NCI-H187 treated with DMSO at 0.1 percent for 48 hours (cell line): ENCODE measurements around the gene PODNL1.

Experiments
- DNase-seq: peaks from one replicate; lab custom pipeline; 2025; lab: John Stamatoyannopoulos, UW

The PODNL1 gene

GRCh38 chr19:13957051-13957450 lies 18.8 kb upstream of the PODNL1 start:
- DNase-seq = no peak

DNA sequence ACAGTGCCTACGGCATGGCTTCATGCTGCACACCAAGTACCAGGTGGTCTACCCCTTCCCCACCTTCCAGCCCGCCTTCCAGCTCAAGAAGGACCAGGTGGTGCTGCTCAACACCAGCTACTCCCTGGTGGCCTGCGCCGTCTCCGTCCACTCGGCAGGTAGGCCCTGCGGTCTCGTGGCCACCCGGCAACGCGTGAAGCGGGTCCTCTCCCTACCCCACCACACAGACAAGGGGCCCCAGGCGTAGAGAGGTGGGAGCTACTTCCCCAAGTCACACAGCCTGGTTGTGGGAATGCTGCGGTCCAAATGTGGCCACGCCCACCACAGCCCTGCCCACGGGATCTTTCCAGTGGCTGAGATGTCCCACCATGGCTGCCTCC lies 18.1 kb upstream of the PODNL1 start:
- DNase-seq = no peak

- DNase-seq = no peak
Measured at GRCh38 chr19:13955662-13956364, 17.6 kb upstream of the PODNL1 start.

DNA sequence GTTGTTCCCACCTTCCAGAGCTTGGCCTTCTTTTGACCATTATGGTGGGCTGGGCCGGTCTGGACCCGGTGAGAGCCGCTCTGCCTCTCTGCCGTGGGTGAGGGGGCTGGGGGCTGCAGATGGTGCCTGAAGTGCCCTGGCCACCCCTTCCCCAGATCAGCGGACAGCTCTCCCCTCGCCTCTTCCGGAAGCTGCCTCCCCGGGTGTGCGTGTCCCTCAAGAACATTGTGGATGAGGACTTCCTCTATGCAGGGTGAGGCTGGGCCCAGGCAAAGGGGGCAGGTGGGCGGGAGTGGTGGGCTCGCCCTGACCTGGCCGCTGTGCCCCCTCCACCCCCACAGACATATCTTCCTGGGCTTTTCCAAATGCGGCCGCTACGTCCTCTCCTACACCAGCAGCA lies 16.0 kb upstream of the PODNL1 start:
- no peak for DNase-seq

DNA sequence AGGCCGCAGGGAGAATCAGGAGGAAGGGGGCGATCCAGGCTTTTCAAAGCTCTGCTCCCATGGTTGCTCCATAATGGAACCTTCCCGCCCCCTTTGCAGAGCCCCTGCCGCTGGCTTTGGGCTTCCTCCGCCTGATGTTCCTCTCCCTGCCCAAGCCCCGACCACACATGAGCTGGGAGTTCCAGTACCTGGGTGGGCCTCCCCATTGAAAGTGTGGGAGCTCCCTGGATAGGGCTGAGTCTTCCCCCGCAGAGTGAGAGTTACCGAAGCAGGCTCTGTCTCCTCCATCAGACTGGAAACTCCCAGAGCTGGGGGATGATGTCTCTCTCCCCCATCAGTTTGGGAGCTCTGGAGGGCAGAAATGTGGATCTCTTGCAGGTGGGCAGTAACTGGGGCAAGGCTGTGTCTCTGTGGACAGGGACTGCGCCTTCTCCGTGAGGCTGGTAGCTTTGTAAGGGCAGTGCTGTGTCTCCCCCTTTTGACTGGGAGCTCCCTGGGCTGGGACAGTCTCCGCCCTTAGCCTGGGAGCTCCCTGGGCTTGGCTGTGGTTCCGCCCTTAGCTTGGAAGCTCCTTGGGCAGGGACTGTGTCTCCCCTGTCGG lies 14.8 kb upstream of the PODNL1 start:
- no peak for DNase-seq

- DNase-seq = peak; percentile 87
Measured at GRCh38 chr19:13952154-13952930, 14.1 kb upstream of the PODNL1 start, which contains the start of gene DCAF15. DCAF15 (plus strand) TSS chr19:13952509; CDS start chr19:13952513, 4 bp downstream.

DNA sequence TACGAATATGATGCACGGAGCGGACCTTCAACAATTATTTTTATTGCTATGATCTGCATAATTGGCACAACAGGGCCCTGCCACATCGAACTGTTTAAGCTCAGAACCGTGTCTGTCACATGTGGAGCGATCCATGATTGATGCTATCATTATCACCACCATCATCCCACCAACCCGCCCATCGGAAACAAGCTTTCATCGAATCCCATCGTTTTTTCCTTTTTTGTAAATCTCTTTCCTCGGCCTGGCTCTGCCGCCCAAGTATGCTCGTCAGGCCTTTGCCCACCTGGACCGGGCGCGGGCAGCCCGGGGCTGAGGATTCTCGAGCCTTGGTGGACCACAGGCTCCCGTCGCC lies 13.6 kb upstream of the PODNL1 start:
- DNase-seq = no peak

GRCh38 chr19:13951043-13951442 lies 12.8 kb upstream of the PODNL1 start:
- DNase-seq = no peak

DNA sequence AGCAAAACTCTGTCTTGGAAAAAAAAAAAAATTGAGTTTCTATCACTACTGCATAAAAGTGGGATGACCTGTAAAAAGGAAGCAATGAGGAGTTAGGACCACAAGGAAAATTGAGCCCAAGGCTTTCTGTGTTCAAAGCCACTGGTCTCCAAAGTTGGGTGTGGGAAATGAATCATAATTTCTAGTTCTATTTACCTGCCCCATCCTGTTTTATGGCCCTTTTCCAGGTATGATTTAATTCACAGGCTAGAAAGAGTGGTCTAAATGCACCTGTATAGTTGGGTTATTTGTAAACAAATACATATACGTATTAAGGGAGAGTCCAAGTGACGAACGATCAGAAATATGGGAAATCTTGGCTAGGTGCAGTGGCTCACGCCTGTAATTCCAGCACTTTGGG lies 8.2 kb upstream of the PODNL1 start:
- DNase-seq = no peak

GRCh38 chr19:13942023-13942684 lies 3.9 kb upstream of the PODNL1 start:
- DNase-seq = no peak

DNA sequence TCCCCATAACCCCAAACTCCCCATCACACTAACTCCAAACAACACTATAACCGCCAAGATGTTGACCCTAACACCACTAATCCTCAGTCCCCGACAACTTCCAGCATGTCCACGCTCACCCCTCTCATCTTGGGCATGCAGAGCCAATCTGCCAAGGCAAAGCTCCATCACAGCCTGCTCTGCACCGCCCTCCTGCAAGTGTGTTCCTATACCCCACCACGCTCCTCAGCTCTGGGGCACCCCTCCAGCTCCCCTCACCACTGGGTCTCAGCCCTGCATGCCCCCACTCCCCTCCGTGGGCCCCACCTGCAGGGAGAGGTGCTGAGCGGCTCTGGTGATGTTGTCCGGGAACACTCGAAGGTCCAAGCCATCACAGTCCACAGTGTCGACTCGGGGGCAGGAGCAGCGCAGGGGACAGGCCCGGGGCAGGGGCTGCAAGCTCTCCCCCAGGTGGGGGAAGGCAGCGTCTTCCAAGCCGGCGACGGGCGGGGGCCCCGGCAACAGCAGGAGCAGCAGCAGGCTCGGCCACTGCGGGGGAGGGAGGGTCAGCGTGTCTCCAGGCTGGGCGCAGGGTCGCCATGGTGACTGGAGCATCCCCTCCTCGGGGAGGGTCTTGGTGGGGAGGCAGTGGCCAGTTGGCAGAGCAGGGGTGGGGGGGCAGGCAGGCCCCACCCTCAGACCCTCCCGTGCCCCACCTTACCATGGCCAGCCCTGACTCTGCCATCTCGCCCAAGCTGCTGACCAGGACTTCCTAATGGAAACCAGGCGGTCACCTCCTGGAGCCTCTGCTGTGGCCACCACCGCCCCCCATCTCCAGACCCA lies 527 bp downstream of the PODNL1 start:
- DNase-seq = no peak

DNA sequence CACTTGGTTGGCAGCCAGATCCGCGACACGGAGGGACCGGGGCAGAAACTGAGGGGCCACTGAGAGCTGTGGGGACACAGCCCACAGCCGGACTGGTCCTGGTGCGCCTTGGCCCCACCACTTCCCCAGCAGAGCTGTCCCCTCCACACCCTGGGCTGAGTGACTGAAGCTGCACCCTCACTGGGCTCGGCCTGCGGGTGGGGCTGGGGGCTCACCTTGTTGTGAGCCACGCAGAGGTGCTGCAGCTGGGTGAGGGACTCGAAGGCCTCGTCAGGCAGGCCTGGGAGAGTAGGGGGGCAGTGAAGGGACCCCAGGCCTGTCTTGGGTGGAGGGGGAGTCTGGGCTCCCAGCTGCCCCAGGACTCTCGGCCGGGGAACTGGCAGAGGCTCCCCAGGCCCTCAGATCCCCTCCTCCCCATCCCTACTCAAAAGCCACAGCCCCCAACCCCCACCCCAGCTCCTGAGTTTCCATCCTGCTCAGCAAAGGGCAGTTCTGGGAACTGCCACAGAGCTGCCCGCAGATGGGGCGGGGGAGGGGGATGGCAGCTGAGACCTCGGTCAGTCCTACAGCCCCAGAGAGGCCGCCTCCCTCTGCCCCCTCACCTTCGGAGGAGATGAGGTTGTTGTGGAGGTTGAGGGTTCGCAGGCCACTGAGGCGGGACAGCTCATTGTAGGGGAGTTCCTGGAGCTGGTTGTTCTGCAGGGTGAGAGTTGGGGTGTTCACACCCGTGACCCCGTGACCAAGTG lies 2.3 kb downstream of the PODNL1 start:
- DNase-seq = no peak

- no peak for DNase-seq
Measured at GRCh38 chr19:13934785-13935109, 3.5 kb downstream of the PODNL1 start.

GRCh38 chr19:13932911-13933393 lies 5.3 kb downstream of the PODNL1 start:
- no peak for DNase-seq

- DNase-seq = no peak
Measured at GRCh38 chr19:13932149-13932637, 6.0 kb downstream of the PODNL1 start.

DNA sequence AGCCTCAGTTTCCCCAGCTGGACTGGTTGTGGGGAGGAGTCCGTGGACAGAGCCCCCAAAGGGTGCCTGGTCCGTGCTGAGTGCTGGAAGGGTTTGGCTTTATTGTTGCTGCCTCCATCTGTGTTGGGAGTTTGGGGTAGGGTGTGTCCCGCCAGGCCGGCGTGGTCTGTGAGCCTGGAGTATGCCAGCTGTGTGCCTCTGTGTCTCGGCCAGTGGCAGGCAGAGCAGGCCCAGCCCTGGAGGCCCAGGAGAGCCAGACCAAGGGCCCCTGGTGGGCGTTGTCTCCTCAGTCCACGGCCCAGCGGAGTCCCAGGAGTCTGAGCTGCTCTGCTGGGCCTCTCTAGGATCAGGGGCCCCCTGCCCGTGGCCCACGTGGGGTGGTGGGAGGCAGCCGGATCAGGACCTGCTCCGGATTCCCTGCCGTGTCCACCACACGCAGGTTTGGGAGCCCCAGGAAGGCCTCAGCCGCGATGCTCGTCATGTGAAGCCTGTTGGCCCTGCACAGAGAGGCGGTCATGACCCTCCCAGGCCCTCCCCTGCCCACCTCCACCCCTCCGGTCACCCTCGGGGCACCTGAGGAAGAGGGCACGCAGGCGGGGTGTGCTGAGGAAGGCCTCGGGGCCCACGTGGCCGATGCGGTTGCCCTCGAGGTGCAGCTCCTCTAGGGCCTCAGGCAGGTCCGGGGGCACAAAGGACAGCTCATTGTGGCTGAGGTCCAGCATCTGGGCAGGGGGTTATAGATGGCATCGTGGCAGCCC lies 6.6 kb downstream of the PODNL1 start:
- no peak for DNase-seq

DNA sequence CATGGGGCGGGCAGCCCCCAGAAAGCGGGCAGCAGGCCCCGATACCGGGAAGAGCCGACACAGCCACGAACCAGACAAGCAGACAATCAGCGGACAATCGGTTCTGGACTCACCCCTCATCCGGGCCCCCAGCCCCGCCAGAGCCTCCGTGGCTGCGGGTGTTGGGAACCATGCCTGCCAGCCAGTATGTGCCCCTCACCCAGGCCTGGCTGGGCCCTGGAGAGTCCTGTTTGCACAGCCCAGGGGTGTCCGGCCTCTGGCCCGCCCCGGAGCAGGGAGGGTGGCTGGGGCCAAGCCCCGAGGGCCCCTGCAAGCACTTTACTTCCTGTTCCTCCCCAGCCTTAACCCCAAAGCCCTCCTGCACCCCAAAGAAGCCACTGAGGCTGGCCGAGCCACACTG lies 7.8 kb downstream of the PODNL1 start:
- no peak for DNase-seq

DNA sequence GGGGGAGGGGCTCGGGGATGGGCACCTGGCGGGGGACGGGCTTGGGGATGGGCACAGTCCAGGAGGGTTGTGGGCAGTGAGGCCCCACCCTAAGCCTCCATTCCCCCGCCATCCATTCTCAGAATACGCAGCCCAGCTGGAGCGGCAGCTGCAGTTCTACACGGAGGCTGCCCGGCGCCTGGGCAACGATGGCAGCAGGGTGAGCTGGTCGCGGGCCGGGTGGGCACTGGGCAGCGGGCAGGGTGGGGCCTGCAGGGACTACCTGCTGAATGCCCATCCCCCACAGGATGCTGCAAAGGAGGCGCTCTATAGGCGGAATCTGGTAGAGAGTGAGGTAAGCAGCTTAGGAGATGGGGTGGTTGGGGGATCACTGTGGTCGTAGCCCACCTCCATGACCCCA lies 8.3 kb downstream of the PODNL1 start:
- DNase-seq = no peak

DNA sequence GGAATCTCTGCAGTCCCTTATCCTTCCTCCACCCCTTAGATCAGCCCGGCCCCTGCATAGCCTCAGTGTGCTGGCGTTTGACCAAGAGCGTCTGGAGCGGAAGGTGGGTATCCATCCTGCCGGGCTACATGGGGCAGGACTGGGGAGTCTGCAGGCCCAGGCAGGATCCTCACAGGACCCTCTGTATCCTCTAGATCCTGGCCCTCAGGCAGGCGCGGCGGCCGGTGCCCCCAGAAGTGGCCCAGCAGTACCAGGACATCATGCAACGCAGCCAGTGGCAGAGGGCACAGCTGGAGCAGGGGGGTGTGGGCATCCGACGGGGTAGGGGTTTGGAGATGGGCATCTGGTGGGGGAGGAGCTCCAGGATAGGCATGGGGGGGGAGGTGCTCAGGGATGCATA lies 8.9 kb downstream of the PODNL1 start:
- DNase-seq = no peak

- no peak for DNase-seq
Measured at GRCh38 chr19:13926715-13927114, 11.5 kb downstream of the PODNL1 start.
